OCI-LY1 (cell line): ENCODE data around the gene IL4I1.

Experiments used
- EZH2 ChIP-seq: fragments of 200-600 bp; sonication (generic), shearing (Covaris generic); IDR thresholded peaks from 2 replicates; pipeline ENCODE4 v1.8.0; 2017; ENCODE audit warnings: borderline replicate concordance, mixed run types, mild to moderate bottlenecking, antibody characterized with exemption, low read length, moderate library complexity, mixed read lengths
- TF ChIP-seq, protein P1 (sequence below): fragments of 200-600 bp; sonication (generic), shearing (Covaris generic); IDR thresholded peaks from 2 replicates; pipeline ENCODE4 v1.5.1; 2017; ENCODE audit warnings: mild to moderate bottlenecking, antibody characterized with exemption, low read length, moderate library complexity, mixed read lengths

DNA sequence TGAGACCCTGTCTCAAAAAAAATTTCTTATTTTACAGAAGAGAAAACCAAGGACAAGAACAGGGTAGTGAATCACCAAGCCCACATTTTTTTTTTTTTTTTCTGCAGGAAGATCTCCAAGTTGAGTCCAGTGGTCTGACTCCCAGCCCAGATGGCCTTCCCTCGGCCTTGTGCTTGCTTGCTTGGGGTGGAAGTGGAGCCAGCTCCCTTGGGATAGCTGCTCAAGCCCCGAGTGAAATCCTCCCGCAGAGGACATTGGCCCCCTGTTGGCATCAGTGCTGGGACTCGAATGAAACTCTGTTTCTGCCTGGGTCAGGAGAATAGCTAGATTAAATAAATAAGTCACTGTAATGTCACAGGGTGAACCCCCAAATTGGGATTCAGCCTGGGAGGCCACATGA is 42.0 kb upstream of the IL4I1 start:
- TF ChIP-seq, protein P1, sequence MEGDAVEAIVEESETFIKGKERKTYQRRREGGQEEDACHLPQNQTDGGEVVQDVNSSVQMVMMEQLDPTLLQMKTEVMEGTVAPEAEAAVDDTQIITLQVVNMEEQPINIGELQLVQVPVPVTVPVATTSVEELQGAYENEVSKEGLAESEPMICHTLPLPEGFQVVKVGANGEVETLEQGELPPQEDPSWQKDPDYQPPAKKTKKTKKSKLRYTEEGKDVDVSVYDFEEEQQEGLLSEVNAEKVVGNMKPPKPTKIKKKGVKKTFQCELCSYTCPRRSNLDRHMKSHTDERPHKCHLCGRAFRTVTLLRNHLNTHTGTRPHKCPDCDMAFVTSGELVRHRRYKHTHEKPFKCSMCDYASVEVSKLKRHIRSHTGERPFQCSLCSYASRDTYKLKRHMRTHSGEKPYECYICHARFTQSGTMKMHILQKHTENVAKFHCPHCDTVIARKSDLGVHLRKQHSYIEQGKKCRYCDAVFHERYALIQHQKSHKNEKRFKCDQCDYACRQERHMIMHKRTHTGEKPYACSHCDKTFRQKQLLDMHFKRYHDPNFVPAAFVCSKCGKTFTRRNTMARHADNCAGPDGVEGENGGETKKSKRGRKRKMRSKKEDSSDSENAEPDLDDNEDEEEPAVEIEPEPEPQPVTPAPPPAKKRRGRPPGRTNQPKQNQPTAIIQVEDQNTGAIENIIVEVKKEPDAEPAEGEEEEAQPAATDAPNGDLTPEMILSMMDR = no peak
- TF ChIP-seq EZH2 = no peak
